HG03095 (cell line): Measurements from ENCODE around the gene SCAP.
"Not testable (repeated sequence)": the region's sequence is repeated elsewhere in the genome, so short reads cannot be mapped to it uniquely, and the experiment has no call there.

Experiments
- ATAC-seq: cut with Tn5 transposase; IDR thresholded peaks from one replicate; pipeline ENCODE4 v1.9.1; 2021; ENCODE audit warnings: moderate library complexity; ENCODE audit not compliant: unreplicated experiment

Gene SCAP

DNA sequence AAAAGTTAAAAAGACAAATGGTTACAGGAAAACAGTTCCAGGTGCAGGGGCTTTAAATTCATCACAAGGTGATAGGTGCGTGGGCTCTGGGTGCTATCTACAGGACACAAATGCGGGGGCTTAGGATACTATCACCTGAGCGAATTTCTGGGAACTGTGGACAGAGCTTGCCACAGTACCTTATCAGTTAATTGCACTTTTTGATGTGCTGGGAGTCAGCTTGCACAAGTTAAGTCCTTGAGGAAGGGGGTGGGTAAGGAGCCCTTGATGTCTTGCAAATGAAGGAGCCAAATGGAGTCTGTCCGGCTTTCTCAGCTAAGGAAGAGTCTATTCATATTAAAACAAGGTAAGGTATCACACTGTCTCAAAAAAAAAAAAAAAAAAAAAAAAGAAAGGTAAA is 6.0 kb upstream of the SCAP start:
- not testable (repeated sequence) for ATAC-seq

DNA sequence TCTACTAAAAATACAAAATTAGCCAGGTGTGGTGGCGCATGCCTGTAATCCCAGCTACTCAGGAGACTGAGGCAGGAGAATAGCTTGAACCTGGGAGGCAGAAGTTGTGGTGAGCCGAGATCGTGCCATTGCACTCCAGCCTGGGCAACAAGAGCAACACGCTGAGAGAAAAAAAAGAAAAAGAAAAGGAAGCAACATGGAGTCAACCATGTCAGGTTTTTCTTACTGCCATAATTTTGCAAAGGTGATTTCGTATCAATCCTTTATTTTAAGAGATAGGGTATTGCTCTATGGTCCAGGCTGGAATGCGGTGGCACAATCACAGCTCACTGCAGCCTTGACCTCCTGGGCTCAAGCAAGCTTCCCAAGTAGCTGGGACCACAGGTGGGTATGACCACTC is 4.5 kb upstream of the SCAP start:
- not testable (repeated sequence) for ATAC-seq

DNA sequence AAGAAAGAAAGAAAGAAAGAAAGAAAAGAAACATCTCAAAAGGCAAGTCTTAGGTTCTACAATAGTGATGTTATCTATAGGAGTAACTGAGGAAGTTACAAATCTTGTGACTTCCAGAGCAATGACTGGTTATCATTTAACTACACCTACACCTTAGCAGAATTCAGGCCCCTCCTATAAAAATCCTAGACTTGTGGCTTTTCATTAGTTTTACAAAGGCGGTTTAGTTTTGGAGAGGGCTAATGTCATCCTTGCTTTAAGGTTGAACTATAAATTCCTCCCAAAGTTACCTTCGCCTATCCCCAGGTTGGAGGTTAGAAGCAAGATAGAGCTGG is 4.1 kb upstream of the SCAP start:
- ATAC-seq = no peak

DNA sequence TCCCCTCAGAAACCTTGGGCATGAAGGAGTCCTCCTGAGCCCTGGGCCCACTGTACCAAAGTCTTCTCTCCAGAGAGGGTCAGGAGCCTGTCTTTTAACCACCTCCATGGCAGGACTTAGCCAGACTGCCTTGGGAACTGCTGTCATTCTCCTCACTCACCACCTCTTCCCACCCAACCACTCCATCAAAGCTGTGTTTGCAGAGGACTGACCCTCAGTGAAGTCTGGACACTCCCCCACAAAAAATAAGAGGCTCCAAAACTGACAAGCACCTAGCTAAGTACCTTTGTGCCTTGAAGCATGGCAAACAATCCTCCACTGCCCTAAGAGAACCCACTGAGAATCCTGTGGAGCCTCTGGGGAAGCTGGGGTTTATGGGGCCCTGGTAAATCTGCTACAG is 2.3 kb upstream of the SCAP start:
- no peak for ATAC-seq

DNA sequence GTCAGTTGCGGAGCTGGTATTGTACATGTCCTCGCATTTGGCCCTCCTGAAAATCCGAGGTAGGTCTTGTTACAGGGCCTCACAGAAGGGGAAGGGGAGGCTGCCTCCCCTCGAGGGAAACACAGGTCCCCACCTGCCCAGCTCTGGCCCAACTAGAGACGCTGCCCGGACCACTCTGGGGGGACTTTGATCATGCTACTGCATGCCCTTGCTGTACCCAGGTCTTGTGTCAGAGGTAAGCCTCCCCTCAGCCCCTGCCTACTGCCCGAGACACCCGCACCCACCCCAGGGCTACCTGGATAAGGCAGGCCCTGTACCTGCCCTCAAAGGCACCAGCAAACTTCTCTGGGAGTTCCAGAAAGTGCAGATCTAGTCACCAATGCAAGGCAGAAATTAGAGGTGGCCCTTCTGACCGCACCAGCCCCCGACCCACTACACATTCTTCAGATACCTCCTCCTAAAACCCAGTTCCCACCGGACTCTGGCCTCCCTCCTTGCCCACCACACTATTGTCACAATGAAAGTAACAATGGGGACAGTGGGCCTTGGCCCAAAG is 981 bp upstream of the SCAP start:
- no peak for ATAC-seq

DNA sequence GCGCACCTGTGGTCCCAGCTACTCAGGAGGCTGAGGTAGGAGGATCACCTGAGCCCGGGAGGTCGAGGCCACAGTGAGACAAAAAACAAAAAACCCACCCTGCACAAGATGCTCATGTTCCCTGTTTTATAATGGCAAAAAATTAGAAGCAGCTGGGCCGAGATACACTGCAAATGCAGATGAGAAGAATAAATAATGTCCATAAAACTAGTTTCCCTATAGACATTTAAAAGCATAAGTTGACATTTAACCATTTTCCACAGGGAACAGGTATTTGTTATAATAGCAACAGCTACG is 537 bp upstream of the SCAP start:
- no peak for ATAC-seq

DNA sequence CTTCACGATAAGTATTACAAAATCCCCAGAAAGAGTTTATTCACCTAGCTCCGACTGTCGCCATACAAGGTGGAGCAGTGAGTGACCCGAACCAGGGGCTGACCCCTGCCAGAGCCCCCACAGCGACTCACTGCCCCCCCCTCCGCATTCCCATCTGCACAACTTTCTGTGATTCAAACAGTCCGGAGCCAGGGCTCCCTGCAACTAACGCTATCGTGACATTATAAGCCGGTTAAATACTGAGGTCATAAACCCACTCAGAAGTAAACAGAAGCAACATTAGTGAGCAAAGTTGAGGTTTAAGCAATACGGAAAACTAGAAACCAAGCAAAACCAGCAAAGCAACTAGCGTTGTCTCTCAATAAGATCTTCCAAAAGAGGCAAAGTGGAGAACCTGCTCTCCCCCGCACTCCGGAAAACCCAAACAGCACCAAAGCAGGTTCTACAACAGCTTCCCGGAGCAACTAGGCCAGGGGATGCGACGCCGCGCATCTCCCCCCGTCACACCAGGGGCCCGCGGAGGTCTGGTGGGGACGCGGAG is 642 bp downstream of the SCAP start:
- no peak for ATAC-seq

DNA sequence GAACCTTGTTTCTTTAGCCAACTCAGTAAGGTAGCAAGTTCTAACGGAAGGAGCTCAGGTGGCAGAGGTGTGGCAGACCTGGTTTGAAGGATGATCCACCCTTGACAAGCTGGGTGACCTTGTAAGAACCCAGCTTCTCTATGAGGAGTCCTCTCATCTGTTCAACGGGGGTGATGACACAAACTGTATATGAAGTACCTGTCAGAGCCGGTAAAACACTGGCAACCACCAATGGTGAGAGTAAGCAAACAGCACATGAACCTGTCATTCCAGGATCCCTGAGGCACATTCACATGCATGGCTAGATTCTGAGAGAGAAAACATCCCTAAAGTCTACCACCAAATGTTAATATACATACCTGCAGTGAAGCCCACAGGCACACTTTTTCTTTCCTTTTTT is 2.4 kb downstream of the SCAP start:
- ATAC-seq = no peak

DNA sequence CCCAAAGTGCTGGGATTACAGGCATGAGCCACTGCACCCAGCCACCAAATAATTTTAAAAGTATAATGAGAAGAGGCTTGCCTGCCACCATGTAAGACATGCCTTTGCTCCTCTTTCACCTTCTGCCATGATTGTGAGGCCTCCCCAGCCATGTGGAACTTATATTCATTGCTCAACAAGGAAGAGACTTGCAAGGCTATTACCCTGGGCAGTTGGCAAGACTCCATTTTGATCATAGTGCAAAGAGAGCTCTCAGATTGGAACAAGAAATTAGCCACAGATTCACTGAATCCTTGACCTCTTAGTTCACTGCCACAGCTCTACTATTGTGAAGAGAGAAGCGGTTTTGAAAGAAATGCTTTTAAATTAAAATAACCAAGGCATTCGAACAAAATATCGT is 6.1 kb downstream of the SCAP start:
- ATAC-seq = no peak

DNA sequence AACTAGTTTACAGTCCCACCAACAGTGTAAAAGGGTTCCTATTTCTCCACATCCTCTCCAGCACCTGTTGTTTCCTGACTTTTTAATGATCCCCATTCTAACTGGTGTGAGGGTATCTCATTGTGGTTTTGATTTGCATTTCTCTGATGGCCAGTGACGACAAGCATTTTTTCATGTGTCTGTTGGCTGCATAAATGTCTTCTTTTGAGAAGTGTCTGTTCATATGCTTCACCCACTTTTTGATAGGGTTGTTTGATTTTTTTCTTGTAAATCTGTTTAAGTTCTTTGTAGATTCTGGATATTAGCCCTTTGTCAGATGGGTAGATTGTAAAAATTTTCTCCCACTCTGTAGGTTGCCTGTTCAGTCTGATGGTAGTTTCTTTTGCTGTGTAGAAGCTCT is 7.4 kb downstream of the SCAP start:
- not testable (repeated sequence) for ATAC-seq

DNA sequence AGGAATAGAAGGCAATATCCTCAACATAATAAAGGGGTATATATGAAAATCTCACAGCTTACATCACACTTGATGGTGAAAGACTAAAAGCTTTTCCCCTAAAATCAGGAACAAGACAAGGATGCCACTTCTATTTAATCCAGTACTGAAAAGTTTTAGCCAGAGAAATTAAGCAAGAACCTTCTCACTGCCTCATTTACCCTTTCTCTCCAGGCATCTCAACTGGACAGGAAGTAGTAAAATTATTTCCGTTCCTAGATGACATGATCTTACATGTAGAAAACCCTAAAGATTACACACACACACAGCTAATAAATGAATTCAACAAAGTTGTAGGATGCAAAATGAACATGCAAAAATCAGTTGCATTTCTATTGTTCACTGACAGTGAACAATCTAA is 11.2 kb downstream of the SCAP start:
- no peak for ATAC-seq

DNA sequence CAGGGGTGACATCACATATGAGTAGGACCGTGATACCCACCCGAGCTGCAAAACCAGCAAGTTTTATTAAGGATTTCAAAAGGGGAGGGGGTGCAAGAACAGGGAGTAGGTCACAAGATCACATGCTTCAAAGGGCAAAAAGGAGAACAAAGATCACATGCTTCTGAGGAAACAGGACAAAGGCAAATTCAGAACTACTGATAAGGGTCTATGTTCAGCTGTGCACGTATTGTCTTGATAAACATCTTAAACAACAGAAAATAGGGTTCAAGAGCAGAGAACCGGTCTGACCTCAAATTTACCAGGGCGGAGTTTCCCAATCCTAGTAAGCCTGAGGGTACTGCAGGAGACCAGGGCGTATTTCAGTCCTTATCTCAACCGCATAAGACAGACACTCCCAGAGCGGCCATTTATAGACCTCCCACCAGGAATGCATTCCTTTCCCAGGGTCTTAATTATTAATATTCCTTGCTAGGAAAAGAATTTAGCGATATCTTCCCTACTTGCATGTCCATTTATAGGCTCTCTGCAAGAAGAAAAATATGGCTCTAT is 16.1 kb downstream of the SCAP start:
- ATAC-seq = not testable (repeated sequence)

DNA sequence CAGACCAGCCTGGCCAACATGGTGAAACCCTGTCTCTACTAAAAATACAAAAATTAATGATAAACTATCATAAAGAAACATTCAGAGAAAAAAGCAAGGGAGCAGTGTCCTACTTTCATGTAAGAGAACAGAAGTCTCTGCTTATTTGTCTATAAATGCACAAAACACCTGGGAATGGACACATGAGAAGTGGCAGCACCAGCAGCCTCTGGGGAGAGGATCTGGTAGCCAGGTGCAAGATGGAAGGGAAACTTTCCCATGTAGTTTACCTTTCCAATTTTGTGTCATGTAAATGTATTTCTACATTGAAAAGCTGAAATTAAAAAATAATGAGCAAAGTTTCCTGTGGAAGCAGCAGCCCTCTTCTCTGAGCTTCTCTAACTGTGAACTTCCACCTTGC is 18.8 kb downstream of the SCAP start:
- no peak for ATAC-seq

DNA sequence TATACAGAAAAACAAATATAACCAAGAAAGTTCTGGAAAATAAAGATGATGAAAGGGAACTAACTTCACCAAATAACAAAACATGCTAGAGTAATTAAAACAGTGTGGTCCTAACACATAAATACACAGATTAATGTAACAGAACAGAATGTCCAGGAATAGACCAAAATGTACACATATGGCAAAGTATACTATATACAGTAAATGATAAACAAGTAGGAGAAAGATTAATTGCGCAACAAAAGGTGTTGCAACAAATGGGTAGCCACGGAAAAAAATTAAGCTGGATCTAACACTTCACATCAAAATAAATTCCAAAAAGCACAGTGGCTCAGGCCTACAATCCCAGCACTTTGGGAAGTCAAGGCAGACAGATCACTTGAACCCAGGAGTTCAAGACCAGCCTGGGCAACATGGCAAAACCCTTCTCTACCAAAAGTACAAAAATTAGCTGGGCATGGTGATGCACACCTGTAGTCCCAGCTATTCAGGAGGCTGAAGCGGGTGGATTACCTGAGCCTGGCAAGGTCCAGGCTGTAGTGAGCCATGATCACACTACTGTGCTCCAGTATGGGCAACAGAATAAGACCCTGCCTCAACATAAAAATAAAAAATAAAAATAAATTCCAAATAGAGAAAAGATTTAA is 19.8 kb downstream of the SCAP start:
- no peak for ATAC-seq

DNA sequence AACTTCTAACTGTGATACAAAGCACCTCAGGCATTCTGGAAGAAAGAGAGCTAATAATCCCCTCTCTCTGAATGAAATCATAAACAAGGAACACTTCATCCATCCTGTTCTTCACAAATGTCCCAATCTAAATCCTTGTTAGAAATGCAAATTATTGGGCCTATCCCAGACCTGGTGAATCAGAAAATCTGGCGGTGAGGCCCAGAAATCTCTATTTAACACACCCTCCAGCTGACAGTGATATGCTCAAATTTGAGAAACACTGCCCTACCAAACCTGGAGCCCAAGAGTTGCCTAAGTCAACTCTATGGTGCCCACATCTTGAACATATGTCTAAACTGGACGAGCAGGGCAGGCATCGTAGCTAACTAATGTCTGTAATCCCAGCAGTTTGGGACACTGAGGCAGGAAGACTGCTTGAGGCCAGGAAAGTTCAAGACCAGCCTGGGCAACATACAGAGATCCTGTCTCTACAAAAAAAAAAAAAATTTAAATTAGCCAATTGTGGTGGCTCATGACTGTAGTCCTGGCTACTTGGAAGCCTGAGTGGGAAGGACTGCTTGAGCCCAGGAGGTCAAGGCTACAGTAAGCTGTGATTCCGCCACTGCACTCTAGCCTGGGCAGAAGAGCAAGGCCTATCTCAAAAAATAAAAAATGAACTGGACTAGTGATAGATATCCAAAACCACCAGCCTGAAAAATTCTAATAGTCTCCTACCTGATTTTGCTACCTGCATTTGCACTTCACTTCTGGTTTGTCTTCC is 23.1 kb downstream of the SCAP start:
- no peak for ATAC-seq

DNA sequence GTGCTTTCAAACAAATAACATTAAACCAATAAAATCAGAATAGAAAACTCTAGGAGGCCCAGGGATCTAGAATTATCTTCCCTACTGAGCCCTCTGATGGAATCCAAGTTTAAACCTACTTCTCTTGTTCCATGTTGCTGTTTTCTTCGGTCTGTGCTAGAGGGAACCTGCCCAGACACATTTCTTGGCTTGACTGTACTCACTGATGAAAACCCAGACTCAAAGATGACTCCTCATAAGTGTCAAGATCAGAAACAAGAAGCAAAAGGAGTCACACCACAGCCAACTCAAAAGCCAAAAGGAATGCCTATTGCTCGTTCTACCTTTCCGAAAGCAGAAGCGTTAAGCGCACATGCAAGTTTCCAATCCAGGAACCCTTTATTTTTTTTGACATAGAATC is 31.6 kb downstream of the SCAP start:
- ATAC-seq = no peak

DNA sequence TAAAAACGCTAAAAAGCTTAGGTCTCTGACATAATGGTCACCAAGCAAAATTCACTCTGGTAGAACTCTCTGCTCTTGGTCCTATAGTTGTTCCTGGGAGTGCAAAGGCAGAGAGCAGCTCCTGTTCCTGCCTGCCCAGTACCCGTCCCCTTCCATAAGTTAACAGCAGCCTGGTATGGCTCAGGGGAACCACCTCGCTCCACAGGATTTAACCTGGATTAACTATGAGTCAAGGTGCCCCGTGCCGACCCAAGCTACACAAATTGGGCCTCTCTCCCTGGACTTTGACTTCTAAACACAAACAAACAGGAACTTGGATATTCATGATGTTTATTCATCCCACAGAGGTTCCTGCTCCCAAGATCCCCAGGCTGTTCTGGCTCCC is 32.1 kb downstream of the SCAP start:
- ATAC-seq = no peak

DNA sequence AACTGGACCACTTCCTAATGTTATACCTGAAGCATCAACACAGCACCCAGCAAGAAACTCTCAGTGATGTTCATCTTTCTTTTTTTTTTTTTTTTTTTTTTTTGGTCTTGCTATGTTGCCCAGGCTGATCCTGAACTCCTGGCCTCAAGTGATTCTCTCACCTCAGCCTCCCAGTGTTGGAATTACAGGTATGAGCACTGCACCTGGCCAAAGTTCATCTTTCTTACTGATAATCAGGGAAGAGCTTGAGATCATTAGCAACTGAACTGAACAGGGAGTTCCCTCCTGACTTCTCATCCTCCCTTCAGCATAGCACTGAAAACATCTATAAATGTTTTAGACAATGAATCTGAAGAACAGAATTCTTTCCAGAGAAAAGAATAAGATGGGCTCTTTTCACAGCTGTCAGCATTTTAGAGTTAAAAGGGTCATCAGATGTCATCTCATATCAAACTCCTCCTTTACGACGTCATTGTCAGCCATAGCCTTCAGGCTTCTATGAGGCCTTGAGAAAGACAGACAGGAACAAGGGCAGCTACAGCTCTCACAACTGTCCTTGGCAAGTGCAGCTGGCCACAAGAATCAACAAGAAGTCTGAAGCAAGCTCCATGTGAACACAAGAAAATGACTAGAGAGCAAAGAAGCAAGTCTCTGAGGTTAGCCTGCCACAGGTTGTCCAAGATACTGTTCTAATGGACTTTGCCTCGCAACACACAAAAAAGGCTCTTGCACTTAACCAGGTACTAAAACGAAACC is 33.8 kb downstream of the SCAP start:
- no peak for ATAC-seq

DNA sequence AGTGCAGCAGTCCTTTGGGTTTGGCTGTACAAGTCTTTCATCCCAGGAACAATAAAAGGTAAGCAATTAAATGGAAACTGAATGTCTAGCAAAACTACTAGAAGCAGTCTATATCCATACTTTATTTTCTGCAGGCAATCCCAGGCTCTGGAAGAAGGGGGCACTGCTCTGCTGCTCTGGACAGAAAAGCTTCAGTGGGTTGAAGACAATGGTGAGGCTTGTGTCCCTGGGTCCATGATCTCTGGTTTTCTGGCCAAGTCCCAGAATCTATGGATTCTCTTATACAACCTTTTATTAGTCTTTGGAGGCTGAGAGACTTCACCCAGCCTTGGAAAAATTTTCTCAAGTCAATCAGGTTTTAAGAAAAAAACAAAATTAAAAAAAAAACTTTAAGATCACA is 35.6 kb downstream of the SCAP start:
- ATAC-seq = no peak

DNA sequence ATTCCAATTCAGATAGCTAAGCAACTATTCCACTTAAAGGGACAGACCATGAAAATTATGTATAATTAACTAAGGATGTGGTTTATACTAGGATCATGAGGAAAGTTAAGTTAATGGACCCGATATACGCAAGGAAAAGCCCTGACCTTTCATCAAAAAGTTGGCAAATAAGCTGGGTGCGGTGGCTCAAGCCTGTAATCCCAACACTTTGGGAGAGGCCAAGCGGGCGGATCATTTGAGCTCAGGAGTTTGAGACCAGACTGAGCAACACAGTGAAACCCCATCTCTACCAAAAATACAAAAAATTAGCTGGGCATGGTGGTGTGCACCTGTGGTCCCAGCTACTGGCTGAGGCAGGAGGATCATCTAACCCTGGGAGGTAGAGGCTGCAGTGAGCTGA is 39.6 kb downstream of the SCAP start:
- ATAC-seq = no peak

DNA sequence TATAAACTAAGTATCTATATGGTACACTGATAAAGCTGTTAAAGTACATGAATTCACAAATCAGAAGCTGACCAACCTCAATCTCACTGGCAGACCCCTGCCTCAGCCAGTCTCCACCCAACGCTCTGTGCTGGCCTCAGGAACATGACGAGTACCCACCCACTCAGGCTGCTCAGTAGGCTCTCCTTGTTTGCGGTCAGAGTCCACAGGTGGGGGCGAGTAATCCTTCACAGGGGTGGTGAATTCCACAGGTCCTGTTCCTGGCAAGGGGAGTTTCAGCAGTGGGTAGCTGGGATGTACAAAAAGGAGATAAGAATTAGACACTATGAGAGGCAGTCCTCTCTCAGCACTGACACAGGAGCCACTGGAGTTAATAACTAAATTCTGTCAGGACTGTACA is 40.9 kb downstream of the SCAP start:
- ATAC-seq = no peak

DNA sequence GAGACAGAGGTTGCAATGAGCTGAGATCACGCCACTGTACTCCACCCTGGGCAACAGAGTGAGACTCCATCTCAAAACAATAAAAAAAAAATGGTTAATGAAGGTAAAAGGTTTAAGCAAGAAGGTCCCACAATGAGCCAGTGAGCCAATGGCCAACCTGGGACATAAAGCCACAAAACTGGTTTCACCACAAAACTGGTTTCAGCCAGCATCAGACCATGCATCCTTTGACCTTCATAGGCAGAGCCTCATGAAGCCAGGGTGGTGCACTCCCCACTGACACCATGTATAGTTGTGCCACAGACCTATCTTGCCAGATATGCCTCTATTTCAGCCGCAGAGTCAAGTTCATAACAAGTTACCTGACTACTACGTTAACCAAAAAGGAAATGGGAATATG is 41.9 kb downstream of the SCAP start:
- ATAC-seq = no peak
